Cardiac fibroblast (primary cell): ENCODE results near the gene EFL1.

ENCODE experiments used
- DNase-seq, 2 donors: peaks; one replicate each; pipeline versions ENCODE4 v3.0.0 to v3.0.0-alpha.2; 2010; ENCODE audit warnings: low read depth in 2 of 2
- H3K4me3 ChIP-seq, 2 donors: replicated peaks in 1 of 2; 1 replicate in 1 of 2; 2 replicates in 1 of 2; pipeline ENCODE4 v1.5.1; 2011; ENCODE audit warnings: low read depth in 2 of 2, low read length in 2 of 2, mild to moderate bottlenecking in 2 of 2, moderate library complexity in 1 of 2
- CTCF ChIP-seq: IDR thresholded peaks from one replicate; pipeline ENCODE4 v1.5.1; 2011; ENCODE audit warnings: low read depth, mild to moderate bottlenecking, low read length, inconsistent platforms

EFL1 gene

GRCh38 chr15:82091636-82092140, 170.8 kb downstream of the EFL1 start:
- no peak overlapping the region for H3K4me3 ChIP-seq
- DNase-seq, result peak in 1 of 2 donors; percentile 14
- no peak for TF ChIP-seq CTCF

- no peak for DNase-seq
- H3K4me3 ChIP-seq, result no peak overlapping the region
- TF ChIP-seq CTCF, result no peak
These were observed 176.1 kb downstream of the EFL1 start for GRCh38 chr15:82086243-82086995.

DNA sequence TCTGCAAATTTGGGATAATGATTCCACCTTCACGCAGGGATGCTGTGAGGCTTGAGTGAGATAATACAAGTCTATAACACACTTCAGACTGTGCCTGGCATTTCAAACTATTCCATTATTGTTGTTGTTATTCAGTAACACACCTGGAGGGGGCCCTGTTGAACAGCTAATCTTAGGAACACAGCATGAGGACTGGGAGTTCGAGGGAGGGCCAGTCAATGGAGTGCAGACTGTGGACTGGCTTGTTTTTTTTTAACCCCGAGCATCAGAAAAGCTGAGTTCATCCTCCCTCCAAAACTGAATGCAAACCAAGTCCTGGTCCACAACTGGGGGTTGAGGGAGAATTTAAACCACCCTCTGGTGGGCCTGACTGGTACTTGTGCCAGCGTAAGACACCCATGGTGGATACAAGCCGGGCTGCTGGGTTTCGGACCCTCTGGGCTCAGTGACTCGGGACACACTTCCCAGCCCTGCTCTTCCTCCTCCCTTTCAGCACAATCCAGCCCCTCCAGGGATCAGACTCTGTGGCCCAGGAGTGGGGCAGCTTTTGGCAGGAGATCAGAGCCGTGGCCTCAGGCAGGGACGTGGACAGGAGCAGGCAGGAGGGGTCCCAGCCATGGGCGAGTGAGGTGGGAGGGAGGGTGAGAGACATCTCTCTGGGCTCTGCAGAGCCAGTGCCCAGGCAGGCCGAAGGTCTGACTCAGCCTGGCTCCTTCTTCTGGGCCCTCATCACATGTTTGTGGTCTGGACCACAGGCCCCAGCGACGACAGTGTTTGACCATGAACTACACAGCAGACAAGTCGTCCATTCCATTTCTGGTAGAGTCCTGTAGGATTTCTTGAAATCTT, 180.4 kb downstream of the EFL1 start:
- H3K4me3 ChIP-seq, result no peak overlapping the region
- peak; percentile 74 to 76 for DNase-seq
- TF ChIP-seq CTCF, result peak; percentile 15

GRCh38 chr15:82080774-82081173, 181.8 kb downstream of the EFL1 start:
- H3K4me3 ChIP-seq, result no peak overlapping the region
- DNase-seq, result no peak
- no peak for TF ChIP-seq CTCF
